ENCODE measurements around the gene PSEN1.

Gene PSEN1

GRCh38 chr14:73220061-73220460 is 83.8 kb downstream of the PSEN1 start:
- no peaks in the 10 kb centered on the region for H3K9me3 Mint-ChIP-seq
- no peak overlapping the region for H3K27ac Mint-ChIP-seq
- no peak overlapping the region for H3K4me3 Mint-ChIP-seq
- H3K4me1 Mint-ChIP-seq = peaks cover 5% of the 10 kb centered on the region
- H3K36me3 Mint-ChIP-seq (ENCODE audit: low read depth) = peaks cover 26% of the 10 kb centered on the region
- no peaks in the 10 kb centered on the region for H3K27me3 Mint-ChIP-seq
- no peak for ATAC-seq
- no peak for DNase-seq

GRCh38 chr14:73220634-73221033 is 84.3 kb downstream of the PSEN1 start:
- Mint-ChIP-seq H3K27ac (no peak overlapping the region), H3K4me3 (no peak overlapping the region), H3K4me1 (peaks cover 5% of the 10 kb centered on the region), H3K9me3 (no peaks in the 10 kb centered on the region), H3K27me3 (no peaks in the 10 kb centered on the region), H3K36me3 (ENCODE audit: low read depth) (peaks cover 23% of the 10 kb centered on the region)
- ATAC-seq = no peak
- no peak for DNase-seq

DNA sequence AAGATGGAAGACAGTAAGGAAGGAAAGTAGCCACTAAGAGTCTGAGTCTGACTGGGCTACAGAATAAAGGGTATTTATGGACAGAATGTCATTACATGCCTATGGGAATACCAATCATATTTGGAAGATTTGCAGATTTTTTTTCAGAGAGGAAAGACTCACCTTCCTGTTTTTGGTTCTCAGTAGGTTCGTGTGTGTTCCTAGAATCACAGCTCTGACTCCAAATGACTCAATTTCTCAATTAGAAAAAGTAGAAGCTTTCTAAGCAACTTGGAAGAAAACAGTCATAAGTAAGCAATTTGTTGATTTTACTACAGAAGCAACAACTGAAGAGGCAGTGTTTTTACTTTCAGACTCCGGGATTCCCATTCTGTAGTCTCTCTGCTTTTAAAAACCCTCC is 85.6 kb downstream of the PSEN1 start:
- no peak for DNase-seq
- H3K27ac Mint-ChIP-seq = peak overlapping the region; percentile 32
- H3K4me3 Mint-ChIP-seq = no peak overlapping the region
- peaks cover 5% of the 10 kb centered on the region for H3K4me1 Mint-ChIP-seq
- H3K9me3 Mint-ChIP-seq = no peaks in the 10 kb centered on the region
- no peaks in the 10 kb centered on the region for H3K27me3 Mint-ChIP-seq
- peaks cover 23% of the 10 kb centered on the region for H3K36me3 Mint-ChIP-seq (ENCODE audit: low read depth)
- no peak for ATAC-seq

DNA sequence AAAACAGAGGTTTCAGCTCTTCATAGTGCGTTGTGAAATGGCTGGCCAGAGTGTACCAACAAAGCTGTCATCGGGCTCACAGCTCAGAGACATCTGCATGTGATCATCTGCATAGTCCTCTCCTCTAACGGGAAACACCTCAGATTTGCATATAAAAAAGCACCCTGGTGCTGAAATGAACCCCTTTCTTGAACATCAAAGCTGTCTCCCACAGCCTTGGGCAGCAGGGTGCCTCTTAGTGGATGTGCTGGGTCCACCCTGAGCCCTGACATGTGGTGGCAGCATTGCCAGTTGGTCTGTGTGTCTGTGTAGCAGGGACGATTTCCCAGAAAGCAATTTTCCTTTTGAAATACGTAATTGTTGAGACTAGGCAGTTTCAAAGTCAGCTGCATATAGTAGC is 86.7 kb downstream of the PSEN1 start:
- Mint-ChIP-seq H3K36me3 (ENCODE audit: low read depth) (peaks cover 21% of the 10 kb centered on the region), H3K4me3 (no peak overlapping the region), H3K27ac (peak overlapping the region; percentile 67), H3K27me3 (no peaks in the 10 kb centered on the region), H3K4me1 (peaks cover 5% of the 10 kb centered on the region), H3K9me3 (no peaks in the 10 kb centered on the region)
- ATAC-seq (peak; percentile 72), DNase-seq (no peak)

DNA sequence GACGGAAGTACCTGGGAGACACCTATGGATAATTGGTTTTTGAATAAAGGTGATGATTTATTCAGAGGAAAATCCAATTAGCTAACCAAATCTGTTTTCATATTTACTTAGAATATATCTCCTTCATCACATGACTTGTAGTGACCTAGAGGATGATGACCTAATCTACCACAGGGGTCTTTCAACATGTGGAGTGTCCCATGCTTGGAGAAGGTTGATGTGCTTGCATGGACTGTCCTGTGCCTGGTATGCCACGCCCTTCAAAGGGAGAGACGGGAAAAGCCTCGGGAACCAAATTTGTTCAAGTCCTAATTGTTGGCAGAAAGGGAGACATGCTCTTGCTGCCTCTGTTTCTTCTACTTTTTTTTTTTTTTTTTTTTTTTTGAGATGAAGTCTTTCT is 89.2 kb downstream of the PSEN1 start:
- Mint-ChIP-seq H3K4me1 (peaks cover 5% of the 10 kb centered on the region), H3K4me3 (no peak overlapping the region), H3K9me3 (no peaks in the 10 kb centered on the region), H3K27ac (no peak overlapping the region), H3K27me3 (no peaks in the 10 kb centered on the region), H3K36me3 (ENCODE audit: low read depth) (peaks cover 3% of the 10 kb centered on the region)
- no peak for ATAC-seq
- DNase-seq = no peak

DNA sequence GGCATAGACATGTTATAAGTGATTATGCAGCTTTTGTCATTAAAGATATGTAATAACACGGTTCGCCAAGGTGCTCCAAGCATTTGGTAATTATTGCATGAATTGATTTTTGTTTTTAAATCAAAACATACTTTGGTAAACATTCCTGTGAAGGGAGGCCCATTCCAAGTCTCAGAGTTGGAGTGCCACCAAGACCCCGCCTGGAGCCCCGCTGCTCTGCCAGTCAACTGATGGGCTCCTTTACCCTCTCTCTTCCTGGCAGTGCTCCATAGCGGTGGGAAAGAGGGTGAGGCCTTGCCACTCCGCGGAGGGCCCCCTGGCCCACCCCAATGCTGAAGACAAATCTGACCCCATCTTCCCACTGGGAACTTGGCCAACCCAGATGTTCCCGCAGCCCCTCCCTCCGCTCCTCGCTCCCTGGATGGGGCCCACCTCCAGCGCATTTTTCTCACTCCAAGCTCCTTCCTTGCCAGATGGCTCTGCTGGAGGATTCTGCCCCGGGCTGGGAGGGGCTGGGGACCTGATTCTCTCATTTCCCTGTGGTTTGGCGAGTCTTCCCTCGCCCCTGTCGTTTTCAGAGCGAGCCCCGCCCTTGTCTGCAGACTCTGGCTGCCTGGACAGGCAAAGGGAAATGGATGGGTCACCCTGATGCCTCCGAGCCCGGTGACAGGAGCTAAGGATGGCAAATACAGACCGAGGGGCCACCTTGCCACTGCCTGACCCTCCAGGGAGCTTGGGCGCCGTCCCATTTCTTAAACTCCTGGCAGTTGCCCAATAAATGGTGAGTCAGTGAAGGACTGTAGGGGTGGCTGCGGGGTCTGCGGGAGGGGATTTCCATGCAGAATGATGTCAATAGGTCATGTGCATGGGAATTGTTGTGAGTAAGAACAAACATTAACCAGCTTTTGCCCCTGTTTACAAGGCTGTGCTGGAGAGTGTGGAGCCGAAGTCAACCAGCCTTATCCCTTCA is 91.8 kb downstream of the PSEN1 start:
- ATAC-seq = no peak
- Mint-ChIP-seq H3K27me3 (peaks cover 6% of the 10 kb centered on the region), H3K4me3 (no peak overlapping the region), H3K9me3 (no peaks in the 10 kb centered on the region), H3K4me1 (no peaks in the 10 kb centered on the region), H3K27ac (no peak overlapping the region), H3K36me3 (ENCODE audit: low read depth) (peaks cover 3% of the 10 kb centered on the region)
- no peak for DNase-seq

DNA sequence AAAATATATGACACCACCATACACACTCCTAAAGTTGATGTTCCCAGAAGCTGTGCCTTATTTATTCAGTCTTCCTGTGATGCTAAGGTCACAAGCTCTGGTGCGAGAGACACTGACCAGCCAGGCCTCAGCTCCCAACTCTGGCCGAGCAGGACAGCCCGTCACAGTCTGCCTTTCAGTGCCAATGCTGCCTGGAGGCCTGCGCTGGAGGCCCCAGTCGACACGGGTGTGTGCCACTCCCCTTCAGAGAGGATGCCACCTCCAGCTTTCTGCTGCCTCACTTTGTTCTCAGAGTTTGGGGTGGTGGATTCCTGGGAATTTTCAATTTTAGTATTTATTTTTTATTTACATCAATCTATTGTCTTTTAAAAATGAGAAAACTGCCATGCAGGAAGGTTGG is 93.7 kb downstream of the PSEN1 start:
- DNase-seq = no peak
- H3K27ac Mint-ChIP-seq = no peak overlapping the region
- H3K4me3 Mint-ChIP-seq = no peak overlapping the region
- no peaks in the 10 kb centered on the region for H3K4me1 Mint-ChIP-seq
- H3K9me3 Mint-ChIP-seq = no peaks in the 10 kb centered on the region
- peaks cover 23% of the 10 kb centered on the region for H3K27me3 Mint-ChIP-seq
- ATAC-seq = no peak
- peaks cover 3% of the 10 kb centered on the region for H3K36me3 Mint-ChIP-seq (ENCODE audit: low read depth)

GRCh38 chr14:73231981-73232851 is 95.9 kb downstream of the PSEN1 start:
- Mint-ChIP-seq H3K9me3 (no peaks in the 10 kb centered on the region), H3K27ac (no peak overlapping the region), H3K27me3 (peaks cover 44% of the 10 kb centered on the region), H3K4me1 (peaks cover 9% of the 10 kb centered on the region), H3K36me3 (ENCODE audit: low read depth) (no peaks in the 10 kb centered on the region), H3K4me3 (no peak overlapping the region)
- DNase-seq (no peak), ATAC-seq (peak; percentile 9)

DNA sequence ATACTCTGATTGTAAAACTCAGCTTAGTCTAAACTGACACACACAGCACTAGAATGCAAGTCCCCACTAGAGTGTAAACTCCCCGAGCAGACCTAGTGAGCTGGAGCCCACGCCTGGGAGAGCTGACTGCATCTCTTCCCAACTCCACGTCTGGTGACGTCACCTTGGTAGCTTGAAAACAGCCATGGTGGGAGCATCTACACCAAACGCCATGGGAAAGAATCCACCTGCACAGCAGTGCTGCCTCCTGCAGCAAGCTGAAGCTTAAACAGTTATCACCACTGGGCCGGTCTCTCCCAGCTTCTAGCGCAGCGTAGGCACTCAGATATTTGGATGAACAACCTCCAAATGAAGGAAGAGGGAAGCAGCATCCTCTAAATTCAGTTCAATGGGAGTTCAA is 96.7 kb downstream of the PSEN1 start:
- H3K4me3 Mint-ChIP-seq = no peak overlapping the region
- DNase-seq = no peak
- peaks cover 44% of the 10 kb centered on the region for H3K27me3 Mint-ChIP-seq
- H3K27ac Mint-ChIP-seq = no peak overlapping the region
- H3K36me3 Mint-ChIP-seq (ENCODE audit: low read depth) = no peaks in the 10 kb centered on the region
- no peaks in the 10 kb centered on the region for H3K9me3 Mint-ChIP-seq
- no peak for ATAC-seq
- H3K4me1 Mint-ChIP-seq = peaks cover 9% of the 10 kb centered on the region

- Mint-ChIP-seq H3K36me3 (ENCODE audit: low read depth) (no peaks in the 10 kb centered on the region), H3K27ac (no peak overlapping the region), H3K9me3 (no peaks in the 10 kb centered on the region), H3K27me3 (peaks cover 48% of the 10 kb centered on the region), H3K4me3 (no peak overlapping the region), H3K4me1 (peaks cover 13% of the 10 kb centered on the region)
- ATAC-seq (no peak), DNase-seq (no peak)
Observed at GRCh38 chr14:73233564-73233963, 97.3 kb downstream of the PSEN1 start.

DNA sequence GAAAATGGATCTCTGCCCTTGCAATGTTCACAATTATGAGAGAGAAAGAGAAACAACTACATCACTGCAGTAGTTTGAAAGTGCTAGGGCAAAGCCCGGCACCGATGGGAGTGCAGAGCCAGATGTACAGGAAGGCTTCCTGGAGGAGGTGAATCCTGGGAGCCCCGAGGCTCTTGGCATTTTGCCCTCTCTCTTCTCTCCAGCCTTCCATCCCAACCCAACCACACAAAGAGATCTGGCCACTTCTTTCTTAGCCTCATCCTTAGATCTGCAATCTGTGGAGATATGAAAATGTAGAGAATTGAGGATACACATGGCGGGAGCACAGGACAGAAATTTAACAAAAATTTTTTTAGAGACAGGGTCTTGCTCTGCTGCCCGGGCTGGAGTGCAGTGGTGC is 97.7 kb downstream of the PSEN1 start:
- Mint-ChIP-seq H3K4me1 (peaks cover 16% of the 10 kb centered on the region), H3K27me3 (peaks cover 53% of the 10 kb centered on the region), H3K4me3 (no peak overlapping the region), H3K9me3 (no peaks in the 10 kb centered on the region), H3K36me3 (ENCODE audit: low read depth) (no peaks in the 10 kb centered on the region), H3K27ac (no peak overlapping the region)
- DNase-seq = no peak
- no peak for ATAC-seq

DNA sequence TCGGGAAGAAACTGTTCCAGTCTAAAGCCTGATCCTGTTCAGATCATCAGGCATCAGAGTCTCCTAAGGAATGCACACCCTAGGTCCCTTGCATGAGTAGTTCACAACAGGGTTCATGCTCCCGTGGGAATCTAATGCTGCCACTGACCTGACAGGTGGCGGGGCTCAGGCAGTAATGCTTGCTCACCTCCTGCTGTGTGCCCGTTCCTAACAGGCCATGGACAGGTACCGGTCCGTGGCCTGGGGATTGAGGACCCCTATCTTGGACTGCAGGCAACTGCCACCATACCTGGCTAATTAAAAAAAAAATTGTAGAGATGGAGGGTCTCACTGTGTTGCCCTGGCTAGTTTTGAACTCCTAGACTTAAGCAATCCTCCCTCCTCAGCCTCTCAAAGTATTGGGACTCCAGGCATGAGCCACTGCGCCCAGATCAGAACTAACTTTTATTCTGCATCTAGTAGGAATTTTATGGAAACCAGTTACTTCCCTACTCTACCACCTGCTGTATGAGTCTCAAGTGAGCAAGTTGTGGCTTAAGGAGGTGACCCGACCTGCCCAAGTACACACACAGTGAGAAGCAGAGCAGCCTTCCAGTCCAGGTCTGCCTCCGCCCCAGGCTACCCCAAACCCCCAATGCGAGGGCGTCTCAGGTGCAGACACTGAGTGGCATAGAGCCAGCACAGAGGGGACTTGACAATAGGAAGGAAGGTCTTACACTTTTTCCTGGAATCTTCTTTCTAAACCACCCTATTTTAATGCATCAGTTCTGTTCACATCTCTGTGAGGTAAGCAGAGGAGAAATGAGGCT is 98.5 kb downstream of the PSEN1 start:
- Mint-ChIP-seq H3K4me1 (peaks cover 16% of the 10 kb centered on the region), H3K9me3 (no peaks in the 10 kb centered on the region), H3K4me3 (no peak overlapping the region), H3K27me3 (peaks cover 58% of the 10 kb centered on the region), H3K27ac (no peak overlapping the region), H3K36me3 (ENCODE audit: low read depth) (no peaks in the 10 kb centered on the region)
- DNase-seq = no peak
- ATAC-seq = no peak

- Mint-ChIP-seq H3K9me3 (no peaks in the 10 kb centered on the region), H3K4me3 (no peak overlapping the region), H3K36me3 (ENCODE audit: low read depth) (no peaks in the 10 kb centered on the region), H3K27ac (no peak overlapping the region), H3K27me3 (peaks cover 64% of the 10 kb centered on the region), H3K4me1 (peaks cover 16% of the 10 kb centered on the region)
- DNase-seq (no peak), ATAC-seq (no peak)
Observed at GRCh38 chr14:73235531-73236155, 99.3 kb downstream of the PSEN1 start.

DNA sequence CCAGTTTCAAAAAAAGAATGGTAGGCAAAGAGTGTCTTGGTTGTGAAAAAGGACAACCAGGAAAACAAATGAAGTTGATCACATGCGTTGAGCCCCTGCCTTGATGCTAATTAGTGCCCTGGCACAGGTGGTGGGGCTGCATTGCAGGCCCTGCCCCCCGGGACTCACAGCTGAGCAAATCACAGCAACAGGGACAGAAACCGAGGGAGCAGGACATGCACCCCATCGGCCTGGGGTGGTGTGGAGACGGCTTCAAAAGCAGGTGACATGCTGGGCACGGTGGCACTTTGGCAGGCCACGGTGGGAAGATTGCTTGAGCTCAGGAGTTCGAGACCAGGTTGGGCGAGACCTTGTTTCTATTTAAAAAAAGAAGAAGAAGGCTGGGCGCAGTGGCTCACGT is 99.8 kb downstream of the PSEN1 start:
- Mint-ChIP-seq H3K4me3 (no peak overlapping the region), H3K4me1 (peaks cover 16% of the 10 kb centered on the region), H3K27ac (no peak overlapping the region), H3K36me3 (ENCODE audit: low read depth) (no peaks in the 10 kb centered on the region), H3K9me3 (no peaks in the 10 kb centered on the region), H3K27me3 (peaks cover 69% of the 10 kb centered on the region)
- DNase-seq = no peak
- no peak for ATAC-seq

Measured in activated naive CD8-positive, alpha-beta T cell treated with anti-CD3 and anti-CD28 coated beads, Interleukin-2, amount 50 U/mL, for 24 hours (primary cell).